Ramos (cell line): Measurements from ENCODE around the gene LRP5.

Source experiments
- in situ Hi-C: fragments of 300-500 bp; cut with MboI; formaldehyde crosslinking; loops from one replicate; pipeline ENCODE4 v1.14.3; 2022; ENCODE audit warnings: low sequenced_read_pairs; ENCODE audit not compliant: unreplicated experiment

Gene LRP5

GRCh38 chr11:68312117-68312779 is at the start of gene LRP5:
Gene LRP5, plus strand, starts transcription at chr11:68312591. Its CDS starts 124 bp downstream, at chr11:68312715.
- in situ Hi-C loops, result no loop called here

GRCh38 chr11:68263444-68264035 is 48.9 kb upstream of the LRP5 start:
- in situ Hi-C loops, result no loop called here

GRCh38 chr11:68264244-68264643 is 48.1 kb upstream of the LRP5 start:
- in situ Hi-C loops, result no loop called here

- in situ Hi-C loops, result no loop called here
These were observed 47.5 kb upstream of the LRP5 start for GRCh38 chr11:68264741-68265540.

- in situ Hi-C loops, result no loop called here
These were observed 46.1 kb upstream of the LRP5 start for GRCh38 chr11:68266121-68266891.

GRCh38 chr11:68266936-68267880 is 45.2 kb upstream of the LRP5 start:
- in situ Hi-C loops, result no loop called here

GRCh38 chr11:68267881-68268240 is 44.5 kb upstream of the LRP5 start:
- in situ Hi-C loops, result no loop called here

GRCh38 chr11:68269414-68270081 is 42.8 kb upstream of the LRP5 start:
- in situ Hi-C loops, result no loop called here

GRCh38 chr11:68270196-68271022 is 42.0 kb upstream of the LRP5 start:
- in situ Hi-C loops, result no loop called here

GRCh38 chr11:68271023-68271780 is 41.2 kb upstream of the LRP5 start:
- in situ Hi-C loops, result no loop called here

- in situ Hi-C loops, result no loop called here
These were observed 40.4 kb upstream of the LRP5 start, which contains the start of gene C11orf24 for GRCh38 chr11:68271781-68272608. Gene C11orf24, minus strand, starts transcription at chr11:68271973. Its CDS starts 8,206 bp downstream, at chr11:68263767.

GRCh38 chr11:68273026-68273738 is 39.2 kb upstream of the LRP5 start:
- in situ Hi-C loops, result no loop called here

- in situ Hi-C loops, result no loop called here
These were observed 38.1 kb upstream of the LRP5 start for GRCh38 chr11:68274306-68274705.

GRCh38 chr11:68275721-68276507 is 36.5 kb upstream of the LRP5 start:
- in situ Hi-C loops, result no loop called here

- in situ Hi-C loops, result no loop called here
These were observed 35.5 kb upstream of the LRP5 start for GRCh38 chr11:68276861-68277260.
